SU-DHL-6 (cell line): ENCODE results near the gene GDF2.

Experiments used
- H2AFZ ChIP-seq: fragments of 200-600 bp; sonication (generic); 2 replicates; pipeline ENCODE4 v1.6.1; 2014; ENCODE audit warnings: low read depth, mild to moderate bottlenecking, moderate library complexity, mixed read lengths, antibody characterized with exemption, low read length; ENCODE audit not compliant: severe bottlenecking
- H3F3A ChIP-seq: fragments of 200-600 bp; shearing (Covaris generic); 2 replicates; pipeline ENCODE4 v1.6.0; 2016; ENCODE audit warnings: antibody characterized with exemption, mild to moderate bottlenecking; ENCODE audit not compliant: insufficient read depth
- H3K27ac ChIP-seq: fragments of 200-600 bp; sonication (generic); 2 replicates; pipeline ENCODE4 v1.5.1; 2016; ENCODE audit warnings: low read depth, mild to moderate bottlenecking, low read length, moderate library complexity, mixed read lengths
- H3K27me3 ChIP-seq: fragments of 200-600 bp; sonication (generic), shearing (Covaris generic); 2 replicates; pipeline ENCODE4 v1.6.0; 2014; ENCODE audit warnings: mild to moderate bottlenecking, low read length
- H3K36me3 ChIP-seq: fragments of 200-600 bp; sonication (generic); 2 replicates; pipeline ENCODE4 v1.6.1; 2014; ENCODE audit warnings: mild to moderate bottlenecking, low read length, mixed read lengths
- H3K4me2 ChIP-seq: fragments of 300-600, 200-600 bp; shearing (Covaris generic), sonication (generic); 2 replicates; pipeline ENCODE4 v1.6.0; 2014; ENCODE audit warnings: low read length, low read depth, mild to moderate bottlenecking; ENCODE audit not compliant: poor library complexity, severe bottlenecking
- H3K4me3 ChIP-seq: fragments of 200-600 bp; sonication (generic); 2 replicates; pipeline ENCODE4 v1.5.1; 2014; ENCODE audit warnings: antibody characterized with exemption, low read length, mild to moderate bottlenecking, mixed read lengths; ENCODE audit not compliant: insufficient read depth, poor library complexity, severe bottlenecking
- H3K79me2 ChIP-seq: fragments of 200-600 bp; sonication (generic); 2 replicates; pipeline ENCODE4 v1.6.1; 2014; ENCODE audit warnings: mild to moderate bottlenecking, low read length, moderate library complexity; ENCODE audit not compliant: insufficient read depth
- H3K9ac ChIP-seq: fragments of 200-600 bp; sonication (generic); 2 replicates; pipeline ENCODE4 v1.7.0; 2014; ENCODE audit warnings: mild to moderate bottlenecking, low read length
- H3K9me2 ChIP-seq: fragments of 200-600 bp; sonication (generic); replicated peaks from 2 replicates; pipeline ENCODE4 v1.6.1; 2014; ENCODE audit warnings: low read length; ENCODE audit not compliant: insufficient read depth
- H3K9me3 ChIP-seq: fragments of 200-600 bp; sonication (generic); 2 replicates; pipeline ENCODE4 v1.6.1; 2014; ENCODE audit warnings: low read length, mixed read lengths; ENCODE audit not compliant: insufficient read depth
- H4K20me1 ChIP-seq: fragments of 200-600 bp; sonication (generic); 2 replicates; pipeline ENCODE4 v1.6.1; 2014; ENCODE audit warnings: low read depth, mild to moderate bottlenecking, antibody characterized with exemption, low read length, moderate library complexity, mixed read lengths
- CTCF ChIP-seq: fragments of 200-600 bp; sonication (generic); IDR thresholded peaks from one replicate; pipeline ENCODE4 v1.5.1; 2017; ENCODE audit warnings: antibody characterized with exemption, mild to moderate bottlenecking, low read length, moderate library complexity; ENCODE audit not compliant: insufficient read depth, poor library complexity, severe bottlenecking
- EZH2phosphoT487 ChIP-seq: fragments of 200-600 bp; sonication (generic), shearing (Covaris generic); conservative IDR thresholded peaks from 2 replicates; pipeline ENCODE4 v1.6.1; 2018; ENCODE audit warnings: mild to moderate bottlenecking, antibody characterized with exemption, low read length, moderate library complexity, mixed read lengths

GDF2 gene

GRCh38 chr10:47354165-47354564, 31.9 kb downstream of the GDF2 start:
- no peaks in the 10 kb centered on the region for H3K36me3 ChIP-seq
- H3F3A ChIP-seq: no peaks in the 10 kb centered on the region
- no peaks in the 10 kb centered on the region for H4K20me1 ChIP-seq
- H3K9me2 ChIP-seq: no peaks in the 10 kb centered on the region
- H3K9me3 ChIP-seq: no peaks in the 10 kb centered on the region
- H2AFZ ChIP-seq: no peak overlapping the region
- no peaks in the 10 kb centered on the region for H3K27me3 ChIP-seq
- H3K9ac ChIP-seq: no peak overlapping the region
- no peak overlapping the region for H3K27ac ChIP-seq
- H3K4me2 ChIP-seq: no peak overlapping the region
- H3K79me2 ChIP-seq: no peaks in the 10 kb centered on the region
- no peak for TF ChIP-seq CTCF
- no peak for TF ChIP-seq EZH2phosphoT487
- H3K4me3 ChIP-seq: no peak overlapping the region

- TF ChIP-seq CTCF (no peak), EZH2phosphoT487 (no peak)
- Histone ChIP-seq H3K9ac (no peak overlapping the region), H3K27me3 (no peaks in the 10 kb centered on the region)
These were observed 32.6 kb downstream of the GDF2 start for GRCh38 chr10:47354900-47355299.

GRCh38 chr10:47356708-47357107, 34.5 kb downstream of the GDF2 start:
- Histone ChIP-seq H2AFZ (no peak overlapping the region), H3K36me3 (no peaks in the 10 kb centered on the region)
- TF ChIP-seq EZH2phosphoT487 (no peak), CTCF (no peak)

More at GRCh38 chr10:47354900-47355299, 32.6 kb downstream of the GDF2 start:
- H4K20me1 ChIP-seq: no peaks in the 10 kb centered on the region
- H3K36me3 ChIP-seq: no peaks in the 10 kb centered on the region
- H3F3A ChIP-seq: no peaks in the 10 kb centered on the region
- H3K9me2 ChIP-seq: no peaks in the 10 kb centered on the region
- no peaks in the 10 kb centered on the region for H3K79me2 ChIP-seq
- H2AFZ ChIP-seq: no peak overlapping the region
- H3K4me3 ChIP-seq: no peak overlapping the region
- no peaks in the 10 kb centered on the region for H3K9me3 ChIP-seq
- no peak overlapping the region for H3K27ac ChIP-seq
- no peak overlapping the region for H3K4me2 ChIP-seq

GRCh38 chr10:47357131-47357582, 34.9 kb downstream of the GDF2 start:
- Histone ChIP-seq H3F3A (no peaks in the 10 kb centered on the region), H4K20me1 (no peaks in the 10 kb centered on the region), H3K9me3 (no peaks in the 10 kb centered on the region), H3K9me2 (no peaks in the 10 kb centered on the region), H3K27me3 (no peaks in the 10 kb centered on the region), H3K27ac (no peak overlapping the region), H3K9ac (no peak overlapping the region), H3K79me2 (no peaks in the 10 kb centered on the region), H3K4me3 (no peak overlapping the region), H3K36me3 (no peaks in the 10 kb centered on the region), H3K4me2 (no peak overlapping the region), H2AFZ (no peak overlapping the region)
- TF ChIP-seq EZH2phosphoT487: no peak
- no peak for TF ChIP-seq CTCF

More at GRCh38 chr10:47356708-47357107, 34.5 kb downstream of the GDF2 start:
- H3K4me3 ChIP-seq: no peak overlapping the region
- H3K9ac ChIP-seq: no peak overlapping the region
- H3K27me3 ChIP-seq: no peaks in the 10 kb centered on the region
- H3K4me2 ChIP-seq: no peak overlapping the region
- no peak overlapping the region for H3K27ac ChIP-seq
- H3F3A ChIP-seq: no peaks in the 10 kb centered on the region
- no peaks in the 10 kb centered on the region for H3K9me3 ChIP-seq
- H4K20me1 ChIP-seq: no peaks in the 10 kb centered on the region
- no peaks in the 10 kb centered on the region for H3K9me2 ChIP-seq
- H3K79me2 ChIP-seq: no peaks in the 10 kb centered on the region
